SK-N-SH (cell line): Measurements from ENCODE around the gene OR2T4.

ENCODE experiments used
- CTCF ChIP-seq: fragments of 200-600 bp; sonication (generic); IDR thresholded peaks from 2 replicates; pipeline ENCODE4 v1.6.1; 2017; ENCODE audit warnings: antibody characterized with exemption, mild to moderate bottlenecking, moderate library complexity
- EP300 ChIP-seq, 2 experiments: IDR thresholded peaks; 2 replicates each; pipeline versions ENCODE4 v1.4.0 to v1.6.1; 2012; ENCODE audit warnings: borderline replicate concordance in 1 of 2, low read depth in 1 of 2, low read length in 1 of 2
- FOXM1 ChIP-seq: IDR thresholded peaks from 2 replicates; pipeline ENCODE4 v1.4.0; 2012; ENCODE audit warnings: low read depth, mild to moderate bottlenecking
- GABPA ChIP-seq: IDR thresholded peaks from 2 replicates; pipeline ENCODE4 v1.4.0; 2012; ENCODE audit warnings: low read depth, mild to moderate bottlenecking
- MXI1 ChIP-seq: IDR thresholded peaks from 2 replicates; pipeline ENCODE4 v1.6.1; 2012; ENCODE audit warnings: mild to moderate bottlenecking, low read depth, low read length, improper control_type of control experiment
- RAD21 ChIP-seq: IDR thresholded peaks from 2 replicates; pipeline ENCODE4 v1.6.1; 2012; ENCODE audit warnings: mild to moderate bottlenecking, low read length
- RCOR1 ChIP-seq: fragments of 150-350 bp; IDR thresholded peaks from 2 replicates; pipeline ENCODE4 v1.6.1; 2017; ENCODE audit warnings: antibody characterized with exemption, low read length
- TAF1 ChIP-seq: IDR thresholded peaks from 2 replicates; pipeline ENCODE4 v1.6.1; 2012; ENCODE audit warnings: low read depth, mild to moderate bottlenecking, low read length, moderate library complexity, borderline replicate concordance
- USF1 ChIP-seq: IDR thresholded peaks from 2 replicates; pipeline ENCODE4 v1.4.0; 2012; ENCODE audit warnings: low read depth, borderline replicate concordance
- YY1 ChIP-seq: IDR thresholded peaks from 2 replicates; pipeline ENCODE4 v1.4.0; 2012; ENCODE audit warnings: low read depth, mild to moderate bottlenecking

- no peak for TF ChIP-seq GABPA
- TF ChIP-seq EP300 (IDR thresholded peaks at IDR 0.05; ENCODE audit: borderline replicate concordance in 1 of 2, low read depth in 1 of 2, low read length in 1 of 2): no peak
- no peak for TF ChIP-seq CTCF
- no peak for TF ChIP-seq USF1
- TF ChIP-seq RAD21: no peak
- no peak for TF ChIP-seq YY1
- TF ChIP-seq RCOR1: no peak
- TF ChIP-seq MXI1: no peak
- TF ChIP-seq FOXM1: no peak
- TF ChIP-seq TAF1: no peak
These were observed 18.0 kb upstream of the OR2T4 start for GRCh38 chr1:248343451-248343850.
